ENCODE measurements around the gene ZNF580. TPM values are rescaled to one million over a fixed set of nuclear protein-coding genes. Genes with fewer than 3 reads are reported as not detected.
A peak's percentile ranks its signal among the peaks of the same experiment; 100 is the strongest.

Gene ZNF580
- total and polyA plus RNA-seq, 2 of the 8 experiments (the other 6 are each of a cell fraction or from before 2014, with no cell fraction given) = 12.0 to 24.6 TPM

- TF ChIP-seq MAFK (IDR thresholded peaks at IDR 0.05; ENCODE audit: low read depth, low read length) (no peak), CBX5 (IDR thresholded peaks at IDR 0.05; ENCODE audit: low read depth, low read length) (no peak), ZNF274 (IDR thresholded peaks at IDR 0.05; ENCODE audit: borderline replicate concordance, extremely low read depth, low read length) (no peak), CREB1 (IDR thresholded peaks at IDR 0.05) (no peak), KDM1A (IDR thresholded peaks at IDR 0.05; ENCODE audit: borderline replicate concordance, low read length) (no peak), POLR2A (IDR thresholded peaks at IDR 0.05; ENCODE audit: control extremely low read depth in 1 of 2, low read depth in 2 of 2, low read length in 2 of 2) (peak; percentile 62 to 86), EZH2 (IDR thresholded peaks at IDR 0.05; ENCODE audit: low read depth, low read length, severe bottlenecking) (no peak), CEBPB (IDR thresholded peaks at IDR 0.05; ENCODE audit: low read depth, low read length) (no peak), HDAC2 (IDR thresholded peaks at IDR 0.05; ENCODE audit: borderline replicate concordance in 1 of 2, low read depth in 2 of 2, low read length in 2 of 2) (no peak), TCF12 (IDR thresholded peaks at IDR 0.05; ENCODE audit: low read depth, low read length) (no peak), CTCF (IDR thresholded peaks at IDR 0.05; ENCODE audit: control extremely low read depth in 1 of 3, insufficient read depth in 1 of 3, low read depth in 1 of 3, low read length in 3 of 3) (no peak), ATF2 (IDR thresholded peaks at IDR 0.05; ENCODE audit: low read length) (no peak), TEAD4 (IDR thresholded peaks at IDR 0.05; ENCODE audit: low read depth, low read length) (no peak), TAF1 (IDR thresholded peaks at IDR 0.05; ENCODE audit: low read depth, low read length) (peak; percentile 97), POU5F1 (IDR thresholded peaks at IDR 0.05; ENCODE audit: low read depth, low read length) (no peak), FOSL1 (IDR thresholded peaks at IDR 0.05; ENCODE audit: insufficient read depth, low read depth, low read length) (no peak), ASH2L (IDR thresholded peaks at IDR 0.05; ENCODE audit: low read length) (peak; percentile 40), JUND (IDR thresholded peaks at IDR 0.05; ENCODE audit: low read length) (no peak), ATF3 (IDR thresholded peaks at IDR 0.05; ENCODE audit: insufficient read depth, low read depth, low read length) (no peak), RXRA (IDR thresholded peaks at IDR 0.05; ENCODE audit: insufficient read depth, low read depth, low read length) (no peak)
These were observed 16.4 kb upstream of the ZNF580 start, which contains the start of gene ZNF784 (continued) for GRCh38 chr19:55624109-55625003.

Measured in H1 (cell line).